ENCODE measurements around the gene CORT.

GRCh38 chr1:10434590-10434989 lies 15.2 kb upstream of the CORT start:
- no peak for TF ChIP-seq POLR2A (IDR thresholded peaks at IDR 0.05)
- TF ChIP-seq, protein P1, sequence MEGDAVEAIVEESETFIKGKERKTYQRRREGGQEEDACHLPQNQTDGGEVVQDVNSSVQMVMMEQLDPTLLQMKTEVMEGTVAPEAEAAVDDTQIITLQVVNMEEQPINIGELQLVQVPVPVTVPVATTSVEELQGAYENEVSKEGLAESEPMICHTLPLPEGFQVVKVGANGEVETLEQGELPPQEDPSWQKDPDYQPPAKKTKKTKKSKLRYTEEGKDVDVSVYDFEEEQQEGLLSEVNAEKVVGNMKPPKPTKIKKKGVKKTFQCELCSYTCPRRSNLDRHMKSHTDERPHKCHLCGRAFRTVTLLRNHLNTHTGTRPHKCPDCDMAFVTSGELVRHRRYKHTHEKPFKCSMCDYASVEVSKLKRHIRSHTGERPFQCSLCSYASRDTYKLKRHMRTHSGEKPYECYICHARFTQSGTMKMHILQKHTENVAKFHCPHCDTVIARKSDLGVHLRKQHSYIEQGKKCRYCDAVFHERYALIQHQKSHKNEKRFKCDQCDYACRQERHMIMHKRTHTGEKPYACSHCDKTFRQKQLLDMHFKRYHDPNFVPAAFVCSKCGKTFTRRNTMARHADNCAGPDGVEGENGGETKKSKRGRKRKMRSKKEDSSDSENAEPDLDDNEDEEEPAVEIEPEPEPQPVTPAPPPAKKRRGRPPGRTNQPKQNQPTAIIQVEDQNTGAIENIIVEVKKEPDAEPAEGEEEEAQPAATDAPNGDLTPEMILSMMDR (IDR thresholded peaks at IDR 0.05) = no peak
